ENCODE data around the gene SORL1-AS1.

Gene SORL1-AS1

GRCh38 chr11:121488170-121488569 lies 35.4 kb upstream of the SORL1-AS1 start:
- no peak overlapping the region for H3K14ac ChIP-seq (ENCODE audit: insufficient read depth, low read length)
- no peaks in the 10 kb centered on the region for H3K9me3 ChIP-seq (ENCODE audit: control insufficient read depth, low read depth, low read length)
- no peak overlapping the region for H4K5ac ChIP-seq (ENCODE audit: insufficient read length, low read depth, low read length)
- H2BK20ac ChIP-seq (ENCODE audit: low read depth, low read length, poor library complexity, severe bottlenecking), result no peak overlapping the region
- H3K9ac ChIP-seq (ENCODE audit: extremely low read depth, insufficient read length, low read length), result no peak overlapping the region
- H3K4me2 ChIP-seq (ENCODE audit: insufficient read depth, insufficient read length, low read length), result no peak overlapping the region
- H4K8ac ChIP-seq (replicated peaks; ENCODE audit: insufficient read length, low read depth, low read length), result no peak overlapping the region
- peak overlapping the region in 2 of 3 experiments; percentile 24 to 26; a peak in 2 of 7 replicates for H3K27ac Mint-ChIP-seq
- no peak overlapping the region for H2AFZ ChIP-seq (ENCODE audit: low read length)
- H3K4me1 ChIP-seq (ENCODE audit: insufficient read depth, low read length), result no peaks in the 10 kb centered on the region
- H4K91ac ChIP-seq (ENCODE audit: insufficient read length, low read depth, low read length), result no peak overlapping the region
- H4K20me1 ChIP-seq (ENCODE audit: control insufficient read depth, insufficient read depth, insufficient read length), result no peaks in the 10 kb centered on the region
- no CpG with 5 or more reads among the region's 2 CpGs for WGBS (ENCODE audit: extremely low coverage, insufficient read length, low lambda C conversion rate)
- H2BK12ac ChIP-seq (ENCODE audit: insufficient read length, low read depth, low read length), result no peak overlapping the region
- no peaks in the 10 kb centered on the region for H3K9me3 Mint-ChIP-seq
- H2BK15ac ChIP-seq (ENCODE audit: low read depth, low read length), result no peak overlapping the region
- no peak overlapping the region for H3K56ac ChIP-seq (ENCODE audit: insufficient read length, low read depth, low read length)
- no peak overlapping the region for H2AK5ac ChIP-seq (ENCODE audit: insufficient read length, low read length)
- H3K79me1 ChIP-seq (ENCODE audit: insufficient read depth, low read depth, low read length, poor library complexity, severe bottlenecking), result no peaks in the 10 kb centered on the region
- no peak overlapping the region for H3K4ac ChIP-seq (ENCODE audit: low read depth, low read length)
- H3K27me3 ChIP-seq (ENCODE audit: insufficient read depth, low read length), result no peaks in the 10 kb centered on the region
- H3K79me2 ChIP-seq (ENCODE audit: insufficient read depth, low read length), result no peaks in the 10 kb centered on the region
- H3K36me3 Mint-ChIP-seq (ENCODE audit: insufficient read depth in 1 of 3, low read depth in 3 of 3), result peaks cover 29 to 69% (median 64%) of the 10 kb centered on the region in 3 experiments; a peak in 6 of 7 replicates
- no peak overlapping the region for H2BK120ac ChIP-seq (ENCODE audit: low read depth, low read length, poor library complexity, severe bottlenecking)
- TF ChIP-seq CTCF (conservative IDR thresholded peaks at IDR 0.05), result no peak
- no peak overlapping the region for H2BK5ac ChIP-seq (ENCODE audit: insufficient read length, low read length)
- no peaks in the 10 kb centered on the region for H3K23me2 ChIP-seq (ENCODE audit: insufficient read length, low read depth, low read length, poor library complexity, severe bottlenecking)
- H3K4me3 Mint-ChIP-seq, result no peak overlapping the region
- H3K27ac ChIP-seq (ENCODE audit: insufficient read length, low read depth, low read length), result no peak overlapping the region
- H3K4me1 Mint-ChIP-seq, result peaks cover 3 to 12% of the 10 kb centered on the region in 2 experiments; a peak in 2 of 4 replicates
- H3K27me3 Mint-ChIP-seq (ENCODE audit: low read depth), result no peaks in the 10 kb centered on the region
- H3T11ph ChIP-seq (ENCODE audit: low read length), result no peak overlapping the region
- no peak for DNase-seq
- no peak overlapping the region for H3K23ac ChIP-seq (ENCODE audit: insufficient read length, low read depth, low read length)
- H3K18ac ChIP-seq (ENCODE audit: insufficient read length, low read depth, low read length), result no peak overlapping the region
